Caco-2 (cell line): ENCODE results near the gene NDUFV3. TPM values are rescaled to one million over a fixed set of nuclear protein-coding genes. Genes with fewer than 3 reads are reported as not detected.
"Not testable (repeated sequence)": the region's sequence is repeated elsewhere in the genome, so short reads cannot be mapped to it uniquely, and the experiment has no call there.

Experiments
- BruUV-seq: library from RNA; stranded (reverse); fragments of 400-500 nt; replicated peaks from 2 replicates; lab custom pipeline; 2021; lab: Mats Ljungman, UMichigan
- CTCF ChIA-PET: fragments of 300-600 bp; sonication (Branson Sonifier 250); formaldehyde crosslinking; loops from one replicate; lab custom pipeline; 2022; ENCODE audit warnings: antibody characterized with exemption; lab: Charles Lee
- POLR2A ChIA-PET: fragments of 300-600 bp; sonication (Branson Sonifier 250); formaldehyde crosslinking; loops from one replicate; lab custom pipeline; 2022; ENCODE audit warnings: antibody characterized with exemption; lab: Charles Lee
- DNase-seq, 2 experiments: peaks; one replicate each; pipeline versions ENCODE4 v3.0.0 to v3.0.0-alpha.2; 2020 to 2022
- H3K27me3 ChIP-seq: replicated peaks from 2 replicates; pipeline ENCODE4 v1.6.0; 2011; ENCODE audit warnings: low read length; ENCODE audit not compliant: control insufficient read depth, insufficient read depth
- H3K36me3 ChIP-seq: 2 replicates; pipeline ENCODE4 v1.5.1; 2011; ENCODE audit warnings: low read length; ENCODE audit not compliant: control insufficient read depth, insufficient read depth
- H3K4me1 ChIP-seq: fragments of 250-450 bp; sonication (Bioruptor Pico); 2 replicates; pipeline ENCODE4 v1.5.1; 2020; ENCODE audit warnings: mild to moderate bottlenecking
- H3K4me3 ChIP-seq: 2 replicates; pipeline ENCODE4 v1.5.1; 2011; ENCODE audit warnings: low read depth, mild to moderate bottlenecking, control low read depth, low read length
- H3K9me3 ChIP-seq: fragments of 250-450 bp; sonication (Bioruptor Pico); 2 replicates; pipeline ENCODE4 v1.5.1; 2020; ENCODE audit warnings: mild to moderate bottlenecking, moderate library complexity
- H3K27ac Mint-ChIP-seq: one replicate; pipeline ENCODE4 v1.8.0; 2022; ENCODE audit warnings: mixed read lengths; ENCODE audit not compliant: unreplicated experiment
- H3K27me3 Mint-ChIP-seq: one replicate; pipeline ENCODE4 v1.8.0; 2022; ENCODE audit warnings: mixed read lengths; ENCODE audit not compliant: insufficient read depth, unreplicated experiment
- H3K36me3 Mint-ChIP-seq: one replicate; pipeline ENCODE4 v1.8.0; 2022; ENCODE audit warnings: mild to moderate bottlenecking, mixed read lengths; ENCODE audit not compliant: insufficient read depth, unreplicated experiment
- H3K4me1 Mint-ChIP-seq: one replicate; pipeline ENCODE4 v1.8.0; 2022; ENCODE audit warnings: low read depth, mixed read lengths; ENCODE audit not compliant: unreplicated experiment
- H3K4me3 Mint-ChIP-seq: one replicate; pipeline ENCODE4 v1.8.0; 2022; ENCODE audit warnings: mild to moderate bottlenecking, moderate library complexity, mixed read lengths; ENCODE audit not compliant: unreplicated experiment
- H3K9me3 Mint-ChIP-seq: one replicate; pipeline ENCODE4 v1.8.0; 2022; ENCODE audit warnings: mixed read lengths; ENCODE audit not compliant: unreplicated experiment
- intact Hi-C: fragments of 100-400 bp; cut with micrococcal nuclease; formaldehyde crosslinking; loops from one replicate; pipeline ENCODE4 v1.10.0; 2022; ENCODE audit not compliant: unreplicated experiment
- total RNA-seq: library from RNA; stranded (reverse); gene quantifications from 2 replicates; pipeline ENCODE4 v1.2.3, GENCODE V29; 2022
- TF ChIP-seq, protein P1 (sequence below), 2 experiments: fragments of 200-600 bp in 1 of 2; IDR thresholded peaks; 1 replicate in 1 of 2; 2 replicates in 1 of 2; pipeline versions ENCODE4 v1.5.1 to v1.8.0; 2011 to 2022; ENCODE audit warnings: antibody characterized with exemption in 1 of 2, control low read depth in 1 of 2, inconsistent platforms in 1 of 2, low read depth in 1 of 2, low read length in 1 of 2, mild to moderate bottlenecking in 1 of 2, moderate library complexity in 1 of 2; ENCODE audit not compliant: insufficient read depth in 1 of 2, severe bottlenecking in 1 of 2, unreplicated experiment in 1 of 2

The NDUFV3 gene
- total RNA-seq, 1 experiment from 2014 or later, result 32.5 TPM

DNA sequence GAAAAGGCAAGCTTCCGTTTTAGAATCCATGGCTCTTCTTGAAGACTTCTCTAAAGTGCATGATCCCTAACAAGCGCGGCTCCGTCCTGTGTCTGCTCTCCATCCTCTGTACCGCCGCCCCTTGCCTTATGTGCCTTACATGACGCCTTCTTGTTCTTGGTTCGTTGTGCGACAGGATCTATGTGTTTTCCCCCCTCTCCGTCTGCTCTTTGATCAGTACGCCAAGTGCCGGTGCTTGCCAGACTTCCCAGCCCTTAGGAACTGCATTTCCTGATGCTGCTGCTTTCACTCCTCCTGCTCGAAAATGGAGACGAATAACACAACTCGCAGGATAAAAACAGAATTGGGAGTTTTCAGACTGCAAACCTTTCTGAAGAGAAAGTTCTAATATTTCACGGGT is 13.1 kb downstream of the NDUFV3 start:
- POLR2A ChIA-PET, result no interaction called here
- CTCF ChIA-PET, result no interaction called here
- Mint-ChIP-seq H3K27me3 (no peaks in the 10 kb centered on the region), H3K4me1 (no peaks in the 10 kb centered on the region), H3K9me3 (no peaks in the 10 kb centered on the region), H3K4me3 (no peak overlapping the region), H3K27ac (no peak overlapping the region), H3K36me3 (peaks cover 71% of the 10 kb centered on the region)
- TF ChIP-seq, protein P1, sequence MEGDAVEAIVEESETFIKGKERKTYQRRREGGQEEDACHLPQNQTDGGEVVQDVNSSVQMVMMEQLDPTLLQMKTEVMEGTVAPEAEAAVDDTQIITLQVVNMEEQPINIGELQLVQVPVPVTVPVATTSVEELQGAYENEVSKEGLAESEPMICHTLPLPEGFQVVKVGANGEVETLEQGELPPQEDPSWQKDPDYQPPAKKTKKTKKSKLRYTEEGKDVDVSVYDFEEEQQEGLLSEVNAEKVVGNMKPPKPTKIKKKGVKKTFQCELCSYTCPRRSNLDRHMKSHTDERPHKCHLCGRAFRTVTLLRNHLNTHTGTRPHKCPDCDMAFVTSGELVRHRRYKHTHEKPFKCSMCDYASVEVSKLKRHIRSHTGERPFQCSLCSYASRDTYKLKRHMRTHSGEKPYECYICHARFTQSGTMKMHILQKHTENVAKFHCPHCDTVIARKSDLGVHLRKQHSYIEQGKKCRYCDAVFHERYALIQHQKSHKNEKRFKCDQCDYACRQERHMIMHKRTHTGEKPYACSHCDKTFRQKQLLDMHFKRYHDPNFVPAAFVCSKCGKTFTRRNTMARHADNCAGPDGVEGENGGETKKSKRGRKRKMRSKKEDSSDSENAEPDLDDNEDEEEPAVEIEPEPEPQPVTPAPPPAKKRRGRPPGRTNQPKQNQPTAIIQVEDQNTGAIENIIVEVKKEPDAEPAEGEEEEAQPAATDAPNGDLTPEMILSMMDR (IDR thresholded peaks at IDR 0.05; ENCODE audit: insufficient read depth in 1 of 2, low read depth in 1 of 2, low read length in 1 of 2, severe bottlenecking in 1 of 2, unreplicated experiment in 1 of 2), result no peak
- BruUV-seq, result no TSS peak
- Histone ChIP-seq H3K4me3 (no peak overlapping the region), H3K27me3 (no peaks in the 10 kb centered on the region), H3K4me1 (no peaks in the 10 kb centered on the region), H3K36me3 (peaks cover 2% of the 10 kb centered on the region), H3K9me3 (no peaks in the 10 kb centered on the region)
- intact Hi-C loops, result no loop called here
- no peak for DNase-seq

DNA sequence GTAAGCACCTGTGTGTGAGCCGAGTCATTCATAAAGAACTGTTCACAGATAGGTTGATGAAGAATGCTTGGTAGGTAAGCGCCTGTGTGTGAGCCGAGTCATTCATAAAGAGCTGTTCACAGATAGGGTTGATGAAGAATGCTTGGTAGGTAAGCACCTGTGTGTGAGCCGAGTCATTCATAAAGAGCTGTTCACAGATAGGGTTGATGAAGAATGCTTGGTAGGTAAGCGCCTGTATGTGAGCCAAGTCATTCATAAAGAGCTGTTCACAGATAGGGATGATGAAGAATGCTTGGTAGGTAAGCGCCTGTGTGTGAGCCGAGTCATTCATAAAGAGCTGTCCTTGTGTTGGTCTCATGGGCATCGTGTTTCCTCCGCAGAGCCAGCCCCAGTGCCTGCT is 15.4 kb downstream of the NDUFV3 start:
- H3K27me3 Mint-ChIP-seq, H3K9me3 ChIP-seq, H3K4me3 ChIP-seq, CTCF ChIA-PET, H3K36me3 ChIP-seq, H3K27me3 ChIP-seq, H3K9me3 Mint-ChIP-seq, DNase-seq, H3K4me1 Mint-ChIP-seq, H3K4me3 Mint-ChIP-seq, H3K4me1 ChIP-seq, H3K27ac Mint-ChIP-seq, intact Hi-C loops, BruUV-seq: not testable (repeated sequence)
- H3K36me3 Mint-ChIP-seq, result peaks cover 74% of the 10 kb centered on the region
- POLR2A ChIA-PET, result interaction anchor here (0.5 kb wide), 1 partner anchor 65 kb away, joined by 3 read pairs; no protein-coding TSS in a partner anchor

DNA sequence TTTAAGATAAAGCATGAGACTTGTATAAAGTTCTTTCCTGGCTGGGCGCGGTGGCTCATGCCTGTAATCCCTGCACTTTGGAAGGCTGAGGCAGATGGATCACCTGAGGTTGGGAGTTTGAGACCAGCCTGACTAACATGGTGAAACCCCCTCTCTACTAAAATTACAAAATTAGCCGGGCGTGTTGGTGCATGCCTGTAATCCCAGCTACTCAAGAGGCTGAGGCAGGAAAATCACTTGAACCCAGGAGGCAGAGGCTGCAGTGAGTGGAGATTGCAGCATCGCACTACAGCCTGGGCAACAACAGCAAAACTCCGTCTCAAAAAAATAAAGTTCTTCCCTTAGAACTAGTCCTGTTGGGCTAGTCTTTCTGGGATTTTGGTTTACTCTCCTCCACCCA is 18.8 kb downstream of the NDUFV3 start:
- H3K4me1 Mint-ChIP-seq, CTCF ChIA-PET, intact Hi-C loops, POLR2A ChIA-PET, H3K27me3 Mint-ChIP-seq, H3K27ac Mint-ChIP-seq, BruUV-seq, H3K9me3 ChIP-seq, H3K27me3 ChIP-seq, DNase-seq, H3K4me3 Mint-ChIP-seq, H3K36me3 ChIP-seq, H3K4me3 ChIP-seq, H3K4me1 ChIP-seq, H3K9me3 Mint-ChIP-seq: not testable (repeated sequence)
- peaks cover 57% of the 10 kb centered on the region for H3K36me3 Mint-ChIP-seq

DNA sequence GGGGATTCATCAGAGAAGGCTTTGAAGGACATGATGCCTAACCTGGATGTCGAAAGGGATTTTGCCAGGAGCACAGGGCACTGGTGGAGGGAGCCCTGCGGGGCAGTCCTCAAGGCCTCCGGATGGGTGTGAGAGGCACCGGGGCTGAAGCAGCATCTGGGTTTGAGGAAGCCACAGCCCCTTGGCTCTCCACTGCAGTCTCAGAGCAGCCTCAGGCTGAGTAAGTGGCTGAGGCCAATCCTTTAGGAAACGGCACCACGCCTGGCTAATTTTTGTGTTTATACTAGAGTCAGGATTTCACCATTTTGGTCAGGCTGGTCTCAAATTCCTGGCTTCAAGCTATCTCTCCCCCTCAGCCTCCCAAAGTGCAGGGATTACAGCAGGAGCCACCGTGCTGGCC is 20.4 kb downstream of the NDUFV3 start:
- intact Hi-C loops, result no loop called here
- no peaks in the 10 kb centered on the region for H3K27me3 ChIP-seq
- H3K4me1 ChIP-seq, result no peaks in the 10 kb centered on the region
- TF ChIP-seq, protein P1 (IDR thresholded peaks at IDR 0.05; ENCODE audit: insufficient read depth in 1 of 2, low read depth in 1 of 2, low read length in 1 of 2, severe bottlenecking in 1 of 2, unreplicated experiment in 1 of 2), result no peak
- H3K4me3 ChIP-seq, result no peak overlapping the region
- peaks cover 59% of the 10 kb centered on the region for H3K36me3 Mint-ChIP-seq
- no peaks in the 10 kb centered on the region for H3K27me3 Mint-ChIP-seq
- no TSS peak for BruUV-seq
- ChIA-PET CTCF (no interaction called here), POLR2A (interaction anchor here (0.6 kb wide), 1 partner anchor 61 kb away, joined by 5 read pairs; the partner anchor contains the start of gene PKNOX1)
- no peaks in the 10 kb centered on the region for H3K9me3 ChIP-seq
- no peaks in the 10 kb centered on the region for H3K4me1 Mint-ChIP-seq
- no peaks in the 10 kb centered on the region for H3K9me3 Mint-ChIP-seq
- no peaks in the 10 kb centered on the region for H3K36me3 ChIP-seq
- DNase-seq, result no peak
- no peak overlapping the region for H3K4me3 Mint-ChIP-seq
- H3K27ac Mint-ChIP-seq, result no peak overlapping the region
